Sigmoid colon (tissue), 7 donors: ENCODE results near the gene MUC5B. TPM values are rescaled to one million over a fixed set of nuclear protein-coding genes. Genes with fewer than 3 reads are reported as not detected.
"Not testable (repeated sequence)": the region's sequence is repeated elsewhere in the genome, so short reads cannot be mapped to it uniquely, and the experiment has no call there.

ENCODE experiments used
- DNase-seq: peaks from one replicate; pipeline ENCODE4 v3.0.0-alpha.2; 2019
- H3K27ac ChIP-seq, 4 donors: fragments of 200-600 bp; sonication (generic); one replicate each; pipeline ENCODE4 v1.5.1; 2016 to 2019; ENCODE audit warnings: mild to moderate bottlenecking in 1 of 4
- H3K27me3 ChIP-seq, 3 donors: fragments of 200-600 bp; sonication (generic); one replicate each; pipeline ENCODE4 v1.5.1; 2019; ENCODE audit warnings: mild to moderate bottlenecking in 1 of 3
- H3K36me3 ChIP-seq, 4 donors: fragments of 200-600 bp; sonication (generic); one replicate each; pipeline ENCODE4 v1.5.1; 2016 to 2019
- H3K4me1 ChIP-seq, 4 donors: fragments of 200-600 bp; sonication (generic); one replicate each; pipeline ENCODE4 v1.5.1; 2017 to 2019
- H3K4me3 ChIP-seq, 4 donors: fragments of 200-600 bp; sonication (generic); one replicate each; pipeline ENCODE4 v1.5.1; 2017 to 2019; ENCODE audit warnings: mild to moderate bottlenecking in 2 of 4, moderate library complexity in 1 of 4
- H3K9me3 ChIP-seq, 4 donors: fragments of 200-600 bp in 3 of 4; sonication (generic) in 3 of 4; one replicate each; pipeline versions ENCODE4 v1.5.1 to v1.6.1; 2013 to 2019
- CTCF ChIP-seq, 4 experiments: fragments of 450-650 bp in 3 of 4; fragments of 200-600 bp in 1 of 4; IDR thresholded peaks; one replicate each; pipeline ENCODE4 v1.5.1; 2016 to 2019; ENCODE audit warnings: antibody characterized with exemption in 4 of 4, mild to moderate bottlenecking in 3 of 4, moderate library complexity in 2 of 4
- EP300 ChIP-seq, 4 donors: sonication (generic); formaldehyde crosslinking; IDR thresholded peaks; one replicate each; pipeline ENCODE4 v1.6.1; 2017; ENCODE audit warnings: antibody characterized with exemption in 4 of 4
- POLR2A ChIP-seq, 2 donors: fragments of 450-650 bp; IDR thresholded peaks; one replicate each; pipeline ENCODE4 v1.6.1; 2016; ENCODE audit warnings: antibody characterized with exemption in 2 of 2, mild to moderate bottlenecking in 2 of 2, moderate library complexity in 2 of 2
- POLR2AphosphoS5 ChIP-seq, 4 donors: sonication (generic); formaldehyde crosslinking; IDR thresholded peaks; one replicate each; pipeline ENCODE4 v1.6.1; 2017; ENCODE audit warnings: antibody characterized with exemption in 4 of 4
- WGBS, 2 donors: extraction: QIAGEN DNeasy Blood & Tissue Kit; methylation state at CpG; one replicate each; pipeline ENCODE4 v1.1.7; 2013; 5-methylcytosine and 5-hydroxymethylcytosine counted together
- intact Hi-C: fragments of 100-400 bp; cut with DNase I; formaldehyde crosslinking; loops from one replicate; pipeline ENCODE4 v1.15.1; 2023
- polyA plus RNA-seq, 3 donors: library from polyadenylated mRNA; stranded (reverse); fragments of 200-250 nt; gene quantifications; one replicate each; pipeline ENCODE4 v1.2.3, GENCODE V29; 2013
- total RNA-seq, 4 donors: library from RNA; depleted of rRNA; stranded (reverse); fragments of >200 nt; gene quantifications; one replicate each; pipeline ENCODE4 v1.1.0, GENCODE V29; 2016
- donor health status: healthy with polysubstance abuse.
- donor health status: Bipolar disorder and iron deficiency.
- donor health status: healthy.

Gene MUC5B
- total and polyA plus RNA-seq, 7 donors = 0.83 to 131 (median 2.8) TPM; not detected in 3

GRCh38 chr11:1250411-1250810 is 27.5 kb downstream of the MUC5B start:
- intact Hi-C loops, H3K27ac ChIP-seq, H3K36me3 ChIP-seq, H3K4me3 ChIP-seq, H3K9me3 ChIP-seq, H3K4me1 ChIP-seq, H3K27me3 ChIP-seq, DNase-seq: not testable (repeated sequence)
- 85 to 96% methylated on average over 4 to 5 of the region's 12 CpGs for WGBS, 2 donors

- Histone ChIP-seq H3K27ac (no peak overlapping the region), H3K4me3 (no peak overlapping the region), H3K27me3 (no peaks in the 10 kb centered on the region), H3K4me1 (no peaks in the 10 kb centered on the region), H3K36me3 (no peaks in the 10 kb centered on the region), H3K9me3 (no peaks in the 10 kb centered on the region)
- no peak for DNase-seq
- WGBS, 2 donors = 96% methylated on average over 16 of the region's 16 CpGs
- intact Hi-C loops = no loop called here
- TF ChIP-seq POLR2AphosphoS5 (IDR thresholded peaks at IDR 0.05) (no peak), POLR2A (IDR thresholded peaks at IDR 0.05) (no peak), EP300 (IDR thresholded peaks at IDR 0.05) (no peak), CTCF (IDR thresholded peaks at IDR 0.05) (no peak)
These were observed 28.4 kb downstream of the MUC5B start for GRCh38 chr11:1251236-1251770.

GRCh38 chr11:1252371-1253102 is 29.7 kb downstream of the MUC5B start:
- WGBS, 2 donors = 91 to 95% methylated on average over 38 of the region's 38 CpGs

GRCh38 chr11:1253103-1253485 is 30.2 kb downstream of the MUC5B start:
- 93 to 94% methylated on average over 9 of the region's 9 CpGs for WGBS, 2 donors
- Histone ChIP-seq H3K27ac (no peak overlapping the region), H3K27me3 (no peaks in the 10 kb centered on the region), H3K9me3 (no peaks in the 10 kb centered on the region), H3K4me1 (no peaks in the 10 kb centered on the region), H3K4me3 (no peak overlapping the region), H3K36me3 (no peaks in the 10 kb centered on the region)
- TF ChIP-seq POLR2A (IDR thresholded peaks at IDR 0.05) (no peak), CTCF (IDR thresholded peaks at IDR 0.05) (no peak), EP300 (IDR thresholded peaks at IDR 0.05) (no peak), POLR2AphosphoS5 (IDR thresholded peaks at IDR 0.05) (no peak)
- intact Hi-C loops = no loop called here
- no peak for DNase-seq

More at GRCh38 chr11:1252371-1253102, 29.7 kb downstream of the MUC5B start:
- no peaks in the 10 kb centered on the region for H3K9me3 ChIP-seq
- H3K27me3 ChIP-seq = no peaks in the 10 kb centered on the region
- H3K36me3 ChIP-seq = no peaks in the 10 kb centered on the region
- no peak for DNase-seq
- no peak overlapping the region for H3K4me3 ChIP-seq
- H3K27ac ChIP-seq = no peak overlapping the region
- H3K4me1 ChIP-seq = no peaks in the 10 kb centered on the region
- intact Hi-C loops = no loop called here
- TF ChIP-seq EP300 (IDR thresholded peaks at IDR 0.05) = no peak
- no peak for TF ChIP-seq POLR2A (IDR thresholded peaks at IDR 0.05)
- no peak for TF ChIP-seq POLR2AphosphoS5 (IDR thresholded peaks at IDR 0.05)
- TF ChIP-seq CTCF (IDR thresholded peaks at IDR 0.05) = no peak

GRCh38 chr11:1254086-1254648 is 31.3 kb downstream of the MUC5B start:
- TF ChIP-seq CTCF (IDR thresholded peaks at IDR 0.05) (no peak), POLR2AphosphoS5 (IDR thresholded peaks at IDR 0.05) (no peak), EP300 (IDR thresholded peaks at IDR 0.05) (no peak), POLR2A (IDR thresholded peaks at IDR 0.05) (no peak)
- H3K4me3 ChIP-seq = no peak overlapping the region
- 93% methylated on average over 22 of the region's 22 CpGs for WGBS, 2 donors
- H3K9me3 ChIP-seq = no peaks in the 10 kb centered on the region
- intact Hi-C loops = no loop called here
- no peaks in the 10 kb centered on the region for H3K27me3 ChIP-seq
- H3K27ac ChIP-seq = no peak overlapping the region
- H3K36me3 ChIP-seq = no peaks in the 10 kb centered on the region
- no peaks in the 10 kb centered on the region for H3K4me1 ChIP-seq
- DNase-seq = no peak
